ENCODE data around the gene FSTL5.

Gene FSTL5

GRCh38 chr4:161907590-161907955 is 256.2 kb downstream of the FSTL5 start:
- no peaks in the 10 kb centered on the region for H3K27me3 ChIP-seq
- no peaks in the 10 kb centered on the region for H3K9me3 ChIP-seq
- no peak overlapping the region for H3K4me3 ChIP-seq (ENCODE audit: low read depth, low read length)
- H3K36me3 ChIP-seq, result no peaks in the 10 kb centered on the region
- no peaks in the 10 kb centered on the region for H3K4me1 ChIP-seq
- TF ChIP-seq CTCF (IDR thresholded peaks at IDR 0.05; ENCODE audit: low read depth, low read length), result no peak
- DNase-seq, result no peak

- no peaks in the 10 kb centered on the region for H3K9me3 ChIP-seq
- no peak for DNase-seq
- H3K4me1 ChIP-seq, result no peaks in the 10 kb centered on the region
These were observed 256.8 kb downstream of the FSTL5 start for GRCh38 chr4:161906836-161907589.

GRCh38 chr4:161900110-161900509 is 263.7 kb downstream of the FSTL5 start:
- Histone ChIP-seq H3K27me3 (no peaks in the 10 kb centered on the region), H3K36me3 (no peaks in the 10 kb centered on the region), H3K4me1 (no peaks in the 10 kb centered on the region), H3K4me3 (ENCODE audit: low read depth, low read length) (no peak overlapping the region), H3K9me3 (no peaks in the 10 kb centered on the region)
- no peak for TF ChIP-seq CTCF (IDR thresholded peaks at IDR 0.05; ENCODE audit: low read depth, low read length)
- no peak for DNase-seq

More at GRCh38 chr4:161906836-161907589, 256.8 kb downstream of the FSTL5 start:
- Histone ChIP-seq H3K27me3 (no peaks in the 10 kb centered on the region), H3K4me3 (ENCODE audit: low read depth, low read length) (no peak overlapping the region), H3K36me3 (no peaks in the 10 kb centered on the region)
- TF ChIP-seq CTCF (IDR thresholded peaks at IDR 0.05; ENCODE audit: low read depth, low read length), result no peak

- H3K36me3 ChIP-seq, result no peaks in the 10 kb centered on the region
These were observed 269.2 kb downstream of the FSTL5 start for GRCh38 chr4:161894493-161895167.

GRCh38 chr4:161894014-161894413 is 269.8 kb downstream of the FSTL5 start:
- no peaks in the 10 kb centered on the region for H3K36me3 ChIP-seq
- H3K27me3 ChIP-seq, result no peaks in the 10 kb centered on the region
- DNase-seq, result no peak
- no peaks in the 10 kb centered on the region for H3K4me1 ChIP-seq
- no peak overlapping the region for H3K4me3 ChIP-seq (ENCODE audit: low read depth, low read length)
- H3K9me3 ChIP-seq, result no peaks in the 10 kb centered on the region
- no peak for TF ChIP-seq CTCF (IDR thresholded peaks at IDR 0.05; ENCODE audit: low read depth, low read length)

More at GRCh38 chr4:161894493-161895167, 269.2 kb downstream of the FSTL5 start:
- DNase-seq, result no peak
- no peaks in the 10 kb centered on the region for H3K27me3 ChIP-seq
- H3K9me3 ChIP-seq, result no peaks in the 10 kb centered on the region
- H3K4me1 ChIP-seq, result no peaks in the 10 kb centered on the region
- H3K4me3 ChIP-seq (ENCODE audit: low read depth, low read length), result no peak overlapping the region
- no peak for TF ChIP-seq CTCF (IDR thresholded peaks at IDR 0.05; ENCODE audit: low read depth, low read length)

- no peak for DNase-seq
- no peaks in the 10 kb centered on the region for H3K27me3 ChIP-seq
- no peaks in the 10 kb centered on the region for H3K36me3 ChIP-seq
- no peaks in the 10 kb centered on the region for H3K9me3 ChIP-seq
- no peaks in the 10 kb centered on the region for H3K4me1 ChIP-seq
- no peak overlapping the region for H3K4me3 ChIP-seq (ENCODE audit: low read depth, low read length)
- no peak for TF ChIP-seq CTCF (IDR thresholded peaks at IDR 0.05; ENCODE audit: low read depth, low read length)
These were observed 270.2 kb downstream of the FSTL5 start for GRCh38 chr4:161893566-161893965.

Data from BE2C (cell line).